Endodermal cell (in vitro differentiated cells): ENCODE data around the gene ANGPTL7. TPM values are rescaled to one million over a fixed set of nuclear protein-coding genes. Genes with fewer than 3 reads are reported as not detected.

Experiments
- DNase-seq: peaks from one replicate; pipeline ENCODE4 v3.0.0-alpha.2; 2017
- H3K27ac ChIP-seq: 2 replicates; pipeline ENCODE4 v1.5.1; 2013; ENCODE audit warnings: mild to moderate bottlenecking, low read depth, low read length, moderate library complexity
- H3K27me3 ChIP-seq: 2 replicates; pipeline ENCODE4 v1.6.1; 2013; ENCODE audit warnings: mild to moderate bottlenecking, low read length, moderate library complexity; ENCODE audit not compliant: insufficient read depth, control insufficient read depth, poor library complexity, severe bottlenecking
- H3K36me3 ChIP-seq: 2 replicates; pipeline ENCODE4 v1.7.0; 2013; ENCODE audit warnings: mild to moderate bottlenecking, low read length, moderate library complexity; ENCODE audit not compliant: control insufficient read depth, insufficient read depth
- H3K4me1 ChIP-seq: one replicate; pipeline ENCODE4 v1.7.0; 2013; ENCODE audit warnings: low read length; ENCODE audit not compliant: control insufficient read depth, insufficient read depth
- H3K4me3 ChIP-seq: 2 replicates; pipeline ENCODE4 v1.5.1; 2013; ENCODE audit warnings: mild to moderate bottlenecking, low read length, moderate library complexity
- H3K9ac ChIP-seq: 2 replicates; pipeline ENCODE4 v1.6.1; 2013; ENCODE audit warnings: mild to moderate bottlenecking, low read length, moderate library complexity; ENCODE audit not compliant: poor library complexity, severe bottlenecking; ENCODE audit errors: extremely low read depth
- H3K9me3 ChIP-seq: 2 replicates; pipeline ENCODE4 v1.6.1; 2013; ENCODE audit warnings: mild to moderate bottlenecking, low read length, moderate library complexity; ENCODE audit not compliant: control insufficient read depth
- H3K27ac Mint-ChIP-seq: 2 replicates; pipeline ENCODE4 v1.8.0; 2020; ENCODE audit warnings: mixed read lengths
- H3K27me3 Mint-ChIP-seq: 2 replicates; pipeline ENCODE4 v1.8.0; 2021; ENCODE audit warnings: mild to moderate bottlenecking, mixed read lengths; ENCODE audit not compliant: insufficient read depth
- H3K36me3 Mint-ChIP-seq: 2 replicates; pipeline ENCODE4 v1.8.0; 2020; ENCODE audit warnings: low read depth, mixed read lengths
- H3K4me1 Mint-ChIP-seq: 2 replicates; pipeline ENCODE4 v1.8.0; 2020; ENCODE audit warnings: mixed read lengths
- H3K4me3 Mint-ChIP-seq: 2 replicates; pipeline ENCODE4 v1.8.0; 2020; ENCODE audit warnings: mild to moderate bottlenecking, moderate library complexity, mixed read lengths
- H3K9me3 Mint-ChIP-seq: 2 replicates; pipeline ENCODE4 v1.8.0; 2020; ENCODE audit warnings: mild to moderate bottlenecking, mixed read lengths
- CTCF ChIP-seq: fragments of 200-600 bp; sonication (generic); conservative IDR thresholded peaks from 2 replicates; pipeline ENCODE4 v1.5.0; 2021; ENCODE audit warnings: antibody characterized with exemption, mild to moderate bottlenecking
- WGBS, 2 experiments: methylation state at CpG; one replicate each; pipeline versions ENCODE4 v1.1.5 to v1.1.7; 2013; ENCODE audit warnings: missing lambda C conversion rate in 2 of 2, mixed read lengths in 1 of 2; ENCODE audit not compliant: insufficient coverage in 1 of 2, insufficient read length in 1 of 2; 5-methylcytosine and 5-hydroxymethylcytosine counted together
- total RNA-seq, 2 donors: library from RNA; stranded (reverse); fragmentation: NEBNext Ultra II Directional in 1 of 2; extraction: Animal tissue kit (Norgen Biotek cat#: 25700) in 1 of 2; gene quantifications; 2 replicates in 1 of 2; 3 replicates in 1 of 2; pipeline ENCODE4 v1.2.1, GENCODE V29; 2021

ANGPTL7 gene
- total RNA-seq, 2 donors from 2014 or later: not detected

DNA sequence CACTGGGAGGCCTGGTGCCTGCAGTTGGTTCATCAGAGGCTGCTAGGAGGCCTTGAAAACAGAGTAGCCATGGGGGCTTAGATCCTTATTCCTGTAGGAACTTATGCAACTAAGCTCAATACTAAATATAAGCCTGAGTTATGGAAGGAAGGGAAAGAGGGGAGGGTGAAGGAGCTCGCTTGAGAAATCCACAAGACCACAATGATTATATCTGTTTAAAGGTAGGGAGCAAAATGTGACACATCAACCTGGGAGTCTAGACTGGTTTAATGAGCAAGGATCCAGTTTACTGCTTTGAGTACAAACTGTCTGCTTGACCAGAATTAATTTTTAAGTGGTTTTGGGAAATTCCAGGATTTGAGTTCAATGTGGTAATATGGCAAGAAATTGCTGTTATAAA lies 20.4 kb upstream of the ANGPTL7 start:
- no peak for DNase-seq
- WGBS, 2 experiments: 92% methylated on average over 1 of the region's 1 CpG; no CpG with 5 or more reads in 1 of the 2 experiments
- H3K9ac ChIP-seq: no peak overlapping the region
- H3K36me3 ChIP-seq: peaks cover 18% of the 10 kb centered on the region
- no peak overlapping the region for H3K27ac ChIP-seq
- no peaks in the 10 kb centered on the region for H3K4me1 Mint-ChIP-seq
- no peak for TF ChIP-seq CTCF
- peaks cover 5% of the 10 kb centered on the region for H3K9me3 Mint-ChIP-seq
- no peak overlapping the region for H3K4me3 ChIP-seq
- no peaks in the 10 kb centered on the region for H3K27me3 Mint-ChIP-seq
- H3K4me3 Mint-ChIP-seq: no peak overlapping the region
- no peaks in the 10 kb centered on the region for H3K4me1 ChIP-seq
- no peak overlapping the region for H3K27ac Mint-ChIP-seq
- no peaks in the 10 kb centered on the region for H3K9me3 ChIP-seq
- H3K36me3 Mint-ChIP-seq: peaks cover 57% of the 10 kb centered on the region
- no peaks in the 10 kb centered on the region for H3K27me3 ChIP-seq

DNA sequence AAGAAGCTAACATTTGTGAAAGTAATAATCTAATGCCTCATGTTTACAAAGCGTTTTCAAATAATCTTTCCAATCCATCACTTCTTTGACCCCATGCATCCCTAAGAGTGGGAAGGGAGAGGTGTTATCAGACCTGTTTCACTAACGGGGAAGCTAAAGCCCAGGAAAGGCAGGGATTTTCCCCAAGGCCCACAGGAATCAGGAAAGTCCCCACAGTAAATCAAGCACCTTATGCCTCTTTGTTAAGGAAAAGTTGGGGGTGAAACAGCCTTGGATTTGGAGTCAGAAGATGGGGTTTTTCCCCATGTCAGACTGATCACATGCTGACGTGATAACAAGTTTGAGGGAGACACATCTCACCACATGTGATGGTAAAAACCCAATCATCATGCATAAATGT lies 20.0 kb upstream of the ANGPTL7 start:
- no peak overlapping the region for H3K27ac ChIP-seq
- WGBS, 2 experiments: 93% methylated on average over 3 of the region's 3 CpGs; no CpG with 5 or more reads in 1 of the 2 experiments
- no peak overlapping the region for H3K27ac Mint-ChIP-seq

GRCh38 chr1:11170102-11170501 lies 19.1 kb upstream of the ANGPTL7 start:
- Mint-ChIP-seq H3K27ac (no peak overlapping the region), H3K36me3 (peaks cover 49% of the 10 kb centered on the region), H3K4me3 (no peak overlapping the region), H3K9me3 (peaks cover 4% of the 10 kb centered on the region), H3K4me1 (no peaks in the 10 kb centered on the region), H3K27me3 (no peaks in the 10 kb centered on the region)
- no peak overlapping the region for H3K4me3 ChIP-seq
- H3K27me3 ChIP-seq: no peaks in the 10 kb centered on the region
- TF ChIP-seq CTCF: no peak
- no peak overlapping the region for H3K27ac ChIP-seq
- WGBS, 2 experiments: 92 to 100% methylated on average over 2 of the region's 2 CpGs
- peaks cover 20% of the 10 kb centered on the region for H3K36me3 ChIP-seq
- H3K4me1 ChIP-seq: no peaks in the 10 kb centered on the region
- no peak for DNase-seq
- H3K9me3 ChIP-seq: no peaks in the 10 kb centered on the region
- H3K9ac ChIP-seq: no peak overlapping the region

More for the DNA sequence above, 20.0 kb upstream of the ANGPTL7 start:
- peaks cover 56% of the 10 kb centered on the region for H3K36me3 Mint-ChIP-seq
- no peaks in the 10 kb centered on the region for H3K27me3 ChIP-seq
- no peak overlapping the region for H3K4me3 ChIP-seq
- no peaks in the 10 kb centered on the region for H3K4me1 ChIP-seq
- H3K4me1 Mint-ChIP-seq: no peaks in the 10 kb centered on the region
- peaks cover 5% of the 10 kb centered on the region for H3K9me3 Mint-ChIP-seq
- no peaks in the 10 kb centered on the region for H3K27me3 Mint-ChIP-seq
- H3K9ac ChIP-seq: no peak overlapping the region
- peaks cover 20% of the 10 kb centered on the region for H3K36me3 ChIP-seq
- H3K9me3 ChIP-seq: no peaks in the 10 kb centered on the region
- no peak overlapping the region for H3K4me3 Mint-ChIP-seq
- no peak for TF ChIP-seq CTCF
- no peak for DNase-seq
